Activated CD8-positive, alpha-beta memory T cell treated with anti-CD3 and anti-CD28 coated beads, Interleukin-2, amount 10 ng/mL, durations not matched to agents 7 days and 5 days (primary cell): ENCODE data around the gene INTS1. TPM values are rescaled to one million over a fixed set of nuclear protein-coding genes. Genes with fewer than 3 reads are reported as not detected.

Experiments
- ATAC-seq: fragments of 150-1000 bp; cut with Tn5 transposase; one replicate; pipeline ENCODE4 v1.10.0; 2021; ENCODE audit warnings: moderate library complexity
- CTCF ChIA-PET: fragments of 350-600 bp; sonication (Branson Sonifier 250); formaldehyde crosslinking; loops from one replicate; lab custom pipeline; 2021; ENCODE audit warnings: antibody characterized with exemption; lab: Charles Lee
- DNase-seq: peaks from one replicate; pipeline ENCODE4 v3.0.0-alpha.2; 2020
- H3K27ac Mint-ChIP-seq: one replicate; pipeline ENCODE4 v1.8.0; 2021; ENCODE audit warnings: mild to moderate bottlenecking, mixed read lengths
- H3K27me3 Mint-ChIP-seq: one replicate; pipeline ENCODE4 v1.8.0; 2021; ENCODE audit warnings: mixed read lengths
- H3K36me3 Mint-ChIP-seq: one replicate; pipeline ENCODE4 v1.8.0; 2021; ENCODE audit warnings: mild to moderate bottlenecking, mixed read lengths
- H3K4me1 Mint-ChIP-seq: one replicate; pipeline ENCODE4 v1.8.0; 2021; ENCODE audit warnings: mixed read lengths
- H3K4me3 Mint-ChIP-seq: one replicate; pipeline ENCODE4 v1.8.0; 2021; ENCODE audit warnings: mild to moderate bottlenecking, moderate library complexity, mixed read lengths
- H3K9me3 Mint-ChIP-seq: one replicate; pipeline ENCODE4 v1.8.0; 2022; ENCODE audit warnings: low read depth, mixed read lengths
- total RNA-seq, 2 experiments: library from RNA; stranded (reverse); gene quantifications; one replicate each; pipeline ENCODE4 v1.2.3, GENCODE V29; 2021

Gene INTS1
- total RNA-seq, 2 experiments from 2014 or later: 97.5 to 102 TPM

GRCh38 chr7:1460821-1461645 is 43.2 kb downstream of the INTS1 start:
- H3K36me3 Mint-ChIP-seq: no peaks in the 10 kb centered on the region
- no peak overlapping the region for H3K27ac Mint-ChIP-seq
- CTCF ChIA-PET: interaction anchor here (1.1 to 1.7 kb wide), 2 partner anchors 13 to 29 kb away, joined by 6 to 7 read pairs; no protein-coding TSS in a partner anchor
- peaks cover 6% of the 10 kb centered on the region for H3K4me1 Mint-ChIP-seq
- no peaks in the 10 kb centered on the region for H3K9me3 Mint-ChIP-seq
- ATAC-seq (no peak), DNase-seq (no peak)
- peaks cover 8% of the 10 kb centered on the region for H3K27me3 Mint-ChIP-seq
- no peak overlapping the region for H3K4me3 Mint-ChIP-seq

GRCh38 chr7:1459920-1460820 is 44.0 kb downstream of the INTS1 start:
- Mint-ChIP-seq H3K4me1 (peaks cover 6% of the 10 kb centered on the region), H3K36me3 (no peaks in the 10 kb centered on the region), H3K4me3 (peak overlapping the region; percentile 67), H3K27ac (peak overlapping the region; percentile 46), H3K27me3 (peaks cover 8% of the 10 kb centered on the region), H3K9me3 (no peaks in the 10 kb centered on the region)
- ATAC-seq: no peak
- CTCF ChIA-PET: interaction anchor here (1.1 to 1.7 kb wide), 2 partner anchors 14 to 28 kb away, joined by 6 to 7 read pairs; no protein-coding TSS in a partner anchor
- no peak for DNase-seq

GRCh38 chr7:1459512-1459892 is 44.7 kb downstream of the INTS1 start:
- peaks cover 8% of the 10 kb centered on the region for H3K27me3 Mint-ChIP-seq
- H3K4me1 Mint-ChIP-seq: peaks cover 6% of the 10 kb centered on the region
- no peaks in the 10 kb centered on the region for H3K9me3 Mint-ChIP-seq
- DNase-seq: peak; percentile 99
- no peak overlapping the region for H3K27ac Mint-ChIP-seq
- CTCF ChIA-PET: no interaction called here
- peak overlapping the region; percentile 67 for H3K4me3 Mint-ChIP-seq
- no peaks in the 10 kb centered on the region for H3K36me3 Mint-ChIP-seq
- ATAC-seq: peak; percentile 98

GRCh38 chr7:1458683-1459511 is 45.3 kb downstream of the INTS1 start, which contains the start of gene MICALL2:
Gene MICALL2 (minus strand): TSS chr7:1459470. CDS start chr7:1459326, 144 bp downstream.
- Mint-ChIP-seq H3K36me3 (no peaks in the 10 kb centered on the region), H3K27ac (peak within 1 kb of the TSS; percentile 46)
- peak; percentile 38 for ATAC-seq

GRCh38 chr7:1457949-1458682 is 46.1 kb downstream of the INTS1 start:
- H3K4me1 Mint-ChIP-seq: peaks cover 6% of the 10 kb centered on the region
- no peaks in the 10 kb centered on the region for H3K36me3 Mint-ChIP-seq
- H3K27ac Mint-ChIP-seq: no peak overlapping the region
- H3K27me3 Mint-ChIP-seq: peaks cover 8% of the 10 kb centered on the region
- CTCF ChIA-PET: interaction anchor here (3.4 kb wide), 1 partner anchor 16 kb away, joined by 13 read pairs; no protein-coding TSS in a partner anchor
- ATAC-seq: no peak
- no peak for DNase-seq
- no peaks in the 10 kb centered on the region for H3K9me3 Mint-ChIP-seq
- no peak overlapping the region for H3K4me3 Mint-ChIP-seq

More at GRCh38 chr7:1458683-1459511, 45.3 kb downstream of the INTS1 start, which contains the start of gene MICALL2:
- CTCF ChIA-PET: no interaction called here
- Mint-ChIP-seq H3K4me3 (peak within 1 kb of the TSS; percentile 67), H3K27me3 (peaks cover 8% of the 10 kb centered on the region), H3K4me1 (peaks cover 6% of the 10 kb centered on the region), H3K9me3 (no peaks in the 10 kb centered on the region)
- DNase-seq: peak; percentile 47

- Mint-ChIP-seq H3K4me1 (peaks cover 6% of the 10 kb centered on the region), H3K36me3 (no peaks in the 10 kb centered on the region), H3K4me3 (no peak overlapping the region), H3K27me3 (peaks cover 8% of the 10 kb centered on the region), H3K27ac (no peak overlapping the region), H3K9me3 (no peaks in the 10 kb centered on the region)
- DNase-seq (no peak), ATAC-seq (no peak)
- CTCF ChIA-PET: interaction anchor here (0.6 to 3.4 kb wide), 4 partner anchors 17 to 78 kb away, joined by 3 to 13 read pairs (median 3); no protein-coding TSS in a partner anchor
These were observed 46.9 kb downstream of the INTS1 start for GRCh38 chr7:1457059-1457948.

- Mint-ChIP-seq H3K4me3 (no peak overlapping the region), H3K27ac (no peak overlapping the region), H3K36me3 (no peaks in the 10 kb centered on the region), H3K4me1 (peaks cover 4% of the 10 kb centered on the region), H3K9me3 (no peaks in the 10 kb centered on the region), H3K27me3 (peaks cover 8% of the 10 kb centered on the region)
- ATAC-seq: no peak
- CTCF ChIA-PET: interaction anchor here (3.4 kb wide), 1 partner anchor 18 kb away, joined by 13 read pairs; no protein-coding TSS in a partner anchor
- DNase-seq: no peak
These were observed 48.2 kb downstream of the INTS1 start for GRCh38 chr7:1455955-1456354.

- CTCF ChIA-PET: interaction anchor here (3.4 kb wide), 1 partner anchor 19 kb away, joined by 13 read pairs; no protein-coding TSS in a partner anchor
- Mint-ChIP-seq H3K4me1 (peaks cover 4% of the 10 kb centered on the region), H3K9me3 (no peaks in the 10 kb centered on the region), H3K27ac (no peak overlapping the region), H3K4me3 (no peak overlapping the region), H3K27me3 (peaks cover 8% of the 10 kb centered on the region), H3K36me3 (no peaks in the 10 kb centered on the region)
- no peak for ATAC-seq
- DNase-seq: no peak
These were observed 48.8 kb downstream of the INTS1 start for GRCh38 chr7:1455241-1455939.

GRCh38 chr7:1454542-1454941 is 49.6 kb downstream of the INTS1 start:
- Mint-ChIP-seq H3K4me1 (no peaks in the 10 kb centered on the region), H3K4me3 (no peak overlapping the region), H3K36me3 (no peaks in the 10 kb centered on the region), H3K27ac (no peak overlapping the region), H3K27me3 (peaks cover 8% of the 10 kb centered on the region), H3K9me3 (no peaks in the 10 kb centered on the region)
- ATAC-seq (no peak), DNase-seq (no peak)
- CTCF ChIA-PET: no interaction called here

GRCh38 chr7:1452205-1452604 is 52.0 kb downstream of the INTS1 start:
- Mint-ChIP-seq H3K9me3 (no peaks in the 10 kb centered on the region), H3K4me3 (no peak overlapping the region), H3K36me3 (no peaks in the 10 kb centered on the region), H3K27ac (no peak overlapping the region), H3K4me1 (no peaks in the 10 kb centered on the region), H3K27me3 (peaks cover under 1% of the 10 kb centered on the region)
- DNase-seq: no peak
- no peak for ATAC-seq
- CTCF ChIA-PET: interaction anchor here (2.5 kb wide), 1 partner anchor 20 kb away, joined by 9 read pairs; no protein-coding TSS in a partner anchor

GRCh38 chr7:1450987-1451386 is 53.2 kb downstream of the INTS1 start:
- ATAC-seq: no peak
- Mint-ChIP-seq H3K9me3 (no peaks in the 10 kb centered on the region), H3K27me3 (no peaks in the 10 kb centered on the region), H3K27ac (no peak overlapping the region), H3K4me1 (no peaks in the 10 kb centered on the region), H3K36me3 (no peaks in the 10 kb centered on the region), H3K4me3 (no peak overlapping the region)
- DNase-seq: no peak
- CTCF ChIA-PET: no interaction called here
